Epidermal melanocyte (primary cell): ENCODE measurements around the gene ZNF823.
"Not testable (repeated sequence)": the region's sequence is repeated elsewhere in the genome, so short reads cannot be mapped to it uniquely, and the experiment has no call there.

ENCODE experiments used
- DNase-seq: peaks from one replicate; pipeline ENCODE4 v3.0.0; 2011; ENCODE audit warnings: low spot score; ENCODE audit not compliant: insufficient read length

ZNF823 gene

DNA sequence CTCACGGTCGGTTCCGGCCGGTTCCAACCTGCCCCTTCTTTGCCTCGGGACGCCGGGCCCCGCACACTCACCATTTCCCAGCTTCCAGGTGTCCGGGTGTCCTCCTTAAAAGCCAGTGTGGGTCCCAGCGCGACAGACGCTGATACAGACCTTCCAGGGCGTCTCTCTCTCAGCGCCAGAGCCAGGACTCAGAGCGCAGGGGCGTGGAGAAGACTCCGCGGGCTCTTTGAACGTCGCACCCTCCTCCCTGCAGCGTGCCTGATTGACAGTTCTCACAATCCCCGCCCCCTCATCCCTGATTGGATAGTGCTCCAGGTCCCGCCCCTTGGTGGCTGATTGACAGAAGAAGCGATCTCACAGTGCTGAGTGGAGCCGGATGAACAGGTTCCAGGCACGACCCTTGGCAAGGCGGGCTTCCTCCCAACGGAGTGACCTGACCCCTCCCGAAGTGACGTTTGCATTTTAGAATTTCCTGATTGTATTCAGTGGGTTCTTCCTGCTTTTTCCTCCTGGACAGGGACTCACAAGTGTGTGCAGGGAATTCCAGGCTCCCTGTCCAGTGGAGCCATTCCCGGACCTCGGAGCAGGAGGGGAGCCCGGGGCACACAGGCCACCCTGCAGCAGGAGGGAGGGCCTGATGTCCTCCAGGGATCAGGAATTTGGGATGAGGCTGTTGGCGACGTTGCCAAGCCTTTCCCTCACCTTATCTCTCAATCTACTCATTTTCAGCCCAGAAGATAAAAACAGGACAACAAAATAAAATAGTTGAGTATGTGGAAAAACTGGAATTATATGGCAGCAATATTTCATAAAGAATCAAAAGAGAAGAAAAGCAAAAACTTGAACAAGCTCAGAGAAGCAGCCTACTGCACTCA, at the start of gene ZNF823:
ZNF823 (minus strand) TSS at position 201 of the 875 bp plus-strand sequence; CDS start at position 74, 127 bp downstream.
- DNase-seq, result peak; percentile 91

DNA sequence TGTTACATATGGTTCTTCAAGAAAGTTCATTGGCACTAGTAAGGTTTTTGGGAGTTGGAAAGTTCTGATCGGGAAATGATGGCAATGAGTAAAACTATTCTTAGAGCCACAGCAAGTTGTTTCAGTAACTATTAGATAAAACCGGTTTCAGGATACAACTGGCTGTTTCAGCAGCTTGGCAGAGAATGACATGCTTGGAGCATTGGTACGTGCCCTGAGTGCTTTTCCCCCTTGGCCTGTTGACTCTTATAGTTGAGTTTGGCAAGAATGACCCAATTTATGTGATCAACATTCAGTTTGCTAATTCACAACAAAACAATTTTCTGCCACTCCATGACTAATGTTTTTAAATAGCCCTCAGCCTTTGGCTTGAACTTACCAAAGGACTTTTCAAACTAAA, 48.8 kb upstream of the ZNF823 start:
- DNase-seq, result no peak

DNA sequence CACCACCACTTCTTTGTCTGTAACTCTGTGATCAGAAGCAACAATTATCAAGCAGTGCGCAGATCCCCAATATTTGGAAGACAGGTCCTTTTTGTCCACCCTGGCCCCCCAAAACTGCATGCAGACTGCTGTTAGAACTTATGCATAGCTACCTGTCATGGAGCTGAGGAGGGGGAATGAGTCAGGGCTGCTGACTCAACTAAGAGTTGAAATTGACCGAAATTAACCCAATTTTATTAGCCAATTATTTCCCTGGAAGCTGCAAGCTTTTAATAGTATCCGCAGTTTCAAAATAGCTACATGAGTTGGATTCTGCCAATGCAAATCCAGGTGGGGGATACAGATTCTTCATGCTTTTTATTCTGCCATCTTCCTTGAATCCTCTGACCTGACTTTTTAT, 45.6 kb upstream of the ZNF823 start:
- no peak for DNase-seq

DNA sequence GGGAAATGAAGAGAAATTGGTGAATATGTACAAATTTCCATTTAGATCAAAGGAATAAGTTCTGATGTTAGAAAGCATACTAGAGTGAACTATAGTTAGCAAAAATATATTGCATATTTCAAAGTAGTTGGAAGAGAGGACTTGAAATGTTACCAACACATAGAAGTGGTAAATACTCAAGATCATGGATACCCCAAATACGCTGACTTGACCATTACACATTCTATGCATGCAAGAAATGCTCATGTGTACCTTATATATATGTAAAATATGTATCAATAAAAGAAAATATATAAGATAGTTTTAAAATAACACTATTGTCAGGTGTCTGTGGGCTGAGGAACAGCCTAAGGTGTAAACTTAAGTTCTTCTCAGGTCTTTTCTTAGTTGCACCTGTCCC, 45.0 kb upstream of the ZNF823 start:
- no peak for DNase-seq

DNA sequence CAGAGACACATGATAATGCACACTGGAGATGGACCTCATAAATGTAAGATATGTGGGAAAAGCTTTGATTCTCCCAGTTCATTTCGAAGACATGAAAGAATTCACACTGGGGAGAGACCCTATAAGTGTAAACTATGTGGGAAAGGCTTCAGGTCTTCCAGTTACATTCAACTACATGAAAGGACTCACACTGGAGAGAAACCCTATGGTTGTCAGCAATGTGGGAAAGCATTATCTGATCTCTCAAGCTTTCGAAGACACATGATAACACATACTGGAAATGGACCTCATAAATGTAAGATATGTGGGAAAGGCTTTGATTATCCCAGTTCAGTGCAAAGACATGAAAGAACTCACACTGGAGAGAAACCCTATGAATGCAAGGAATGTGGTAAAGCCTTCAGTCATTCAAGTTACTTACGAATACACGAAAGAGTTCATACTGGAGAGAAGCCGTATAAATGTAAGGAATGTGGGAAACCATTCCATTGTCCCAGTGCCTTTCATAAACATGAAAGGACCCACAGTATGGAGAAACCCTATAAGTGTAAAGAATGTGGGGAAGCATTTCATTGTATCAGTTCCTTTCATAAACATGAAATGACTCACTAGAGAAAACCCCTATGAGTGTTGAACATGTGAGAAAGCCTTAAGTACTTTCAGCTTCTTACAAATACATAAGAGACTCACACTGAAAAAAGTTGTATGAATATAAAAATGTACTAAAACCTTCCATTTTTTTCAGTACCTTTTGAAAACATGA, 42.7 kb upstream of the ZNF823 start:
- no peak for DNase-seq

- no peak for DNase-seq
Measured at GRCh38 chr19:11780431-11781020, 41.8 kb upstream of the ZNF823 start.

DNA sequence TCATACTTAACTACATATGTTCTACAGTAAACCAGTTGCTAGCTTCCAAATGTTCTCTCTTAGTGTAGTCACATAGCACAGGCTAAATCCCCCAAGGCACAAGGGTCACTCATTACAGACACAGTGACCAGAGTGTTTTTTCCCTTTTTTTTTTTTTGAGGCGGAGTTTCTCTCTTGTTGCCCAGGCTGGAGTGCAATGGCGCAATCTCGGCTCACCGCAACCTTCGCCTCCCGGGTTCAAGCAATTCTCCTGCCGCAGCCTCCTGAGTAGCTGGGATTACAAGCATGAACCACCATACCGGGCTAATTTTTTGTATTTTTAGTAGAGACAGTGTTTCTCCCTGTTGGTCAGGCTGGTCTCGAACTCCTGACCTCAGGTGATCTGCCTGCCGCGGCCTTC, 37.9 kb upstream of the ZNF823 start:
- DNase-seq, result not testable (repeated sequence)

DNA sequence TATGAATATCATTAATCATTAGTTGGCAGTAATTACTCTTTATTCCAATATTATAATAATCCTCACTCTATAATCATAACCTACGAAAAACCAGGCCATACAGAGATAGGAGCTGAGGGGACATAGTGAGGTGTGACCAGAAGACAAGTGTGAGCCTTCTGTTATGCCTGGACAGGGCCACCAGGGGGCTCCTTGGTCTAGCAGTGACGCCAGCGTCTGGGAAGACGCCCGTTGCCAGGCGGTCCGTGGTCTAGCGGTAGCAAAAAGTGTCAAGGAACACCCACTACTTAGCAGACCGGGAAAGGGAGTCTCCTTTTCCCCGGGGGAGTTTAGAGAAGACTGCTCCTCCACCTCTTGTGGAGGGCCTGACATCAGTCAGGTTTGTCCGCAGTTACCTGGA, 32.8 kb upstream of the ZNF823 start:
- not testable (repeated sequence) for DNase-seq

DNA sequence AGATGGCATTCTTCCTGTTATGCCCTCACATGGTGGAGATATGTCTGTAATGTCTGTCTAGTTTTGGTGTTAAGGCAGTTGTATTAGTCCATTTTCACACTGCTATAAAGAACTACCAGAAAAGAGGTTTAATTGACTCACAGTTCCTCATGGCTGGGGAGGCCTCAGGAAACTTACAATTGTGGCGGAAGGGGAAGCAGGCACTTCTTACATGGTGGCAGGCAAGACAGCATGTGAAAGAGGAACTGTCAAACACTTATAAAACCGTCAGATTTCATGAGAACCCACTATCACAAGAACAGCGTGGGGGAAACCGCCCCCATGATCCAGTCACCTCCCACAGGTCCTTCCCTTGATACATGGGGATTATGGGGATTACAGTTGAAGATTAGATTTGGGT, 31.2 kb upstream of the ZNF823 start:
- DNase-seq, result no peak

DNA sequence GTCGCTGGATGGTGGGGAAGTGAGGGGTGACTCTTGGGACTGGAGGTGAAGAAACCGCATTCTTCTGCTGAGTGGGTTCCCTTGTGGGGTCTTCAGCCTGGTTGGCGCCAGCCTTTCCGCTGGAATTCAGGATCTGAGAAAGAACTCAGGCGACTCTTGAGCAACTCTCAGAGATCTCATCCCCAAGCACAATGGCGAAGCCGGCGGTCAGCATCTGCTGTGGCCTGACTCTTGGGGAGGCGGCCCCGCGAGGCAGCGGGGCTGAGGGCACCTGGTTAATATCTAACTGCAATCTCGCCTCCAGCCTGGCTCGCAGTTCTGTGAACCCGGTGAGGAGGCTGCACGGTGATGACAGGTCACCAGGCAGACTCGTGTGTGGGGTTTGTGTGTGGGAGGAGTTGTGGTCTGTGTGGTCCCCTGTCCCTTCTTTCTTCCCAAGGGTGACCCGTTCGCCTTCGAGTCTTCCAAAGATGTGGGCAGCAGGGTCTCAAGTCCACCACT, 28.9 kb upstream of the ZNF823 start:
- no peak for DNase-seq

GRCh38 chr19:11766597-11767591, 28.1 kb upstream of the ZNF823 start, which contains the start of gene ZNF441:
Gene ZNF441 (plus strand): TSS chr19:11767000. CDS start chr19:11767194, 194 bp downstream.
- DNase-seq, result peak; percentile 94

- DNase-seq, result no peak
Measured at GRCh38 chr19:11763611-11764010, 24.9 kb upstream of the ZNF823 start.

DNA sequence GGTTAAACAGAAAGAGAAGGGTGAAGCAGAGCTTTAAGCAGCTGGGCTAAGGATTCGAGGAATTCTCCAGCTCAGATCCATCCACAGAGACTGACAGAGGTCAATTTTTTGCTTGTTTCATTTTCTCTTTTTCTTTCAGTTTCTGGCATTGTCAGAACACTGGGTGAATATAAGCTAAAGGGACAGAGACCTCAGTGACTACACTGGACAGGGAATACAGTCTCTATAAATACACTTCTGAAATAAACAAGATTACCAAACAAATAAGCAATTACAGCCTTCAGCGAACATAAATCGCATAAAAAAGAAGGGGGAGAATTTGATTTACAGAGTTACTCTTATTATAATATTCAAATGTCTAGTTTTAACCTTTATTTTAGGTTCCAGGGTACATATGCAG, 24.4 kb upstream of the ZNF823 start:
- no peak for DNase-seq

GRCh38 chr19:11759805-11760204, 21.1 kb upstream of the ZNF823 start:
- no peak for DNase-seq

GRCh38 chr19:11756965-11757364, 18.2 kb upstream of the ZNF823 start:
- DNase-seq, result no peak

- no peak for DNase-seq
Measured at GRCh38 chr19:11754663-11755062, 15.9 kb upstream of the ZNF823 start.

- no peak for DNase-seq
Measured at GRCh38 chr19:11752244-11752736, 13.5 kb upstream of the ZNF823 start.

DNA sequence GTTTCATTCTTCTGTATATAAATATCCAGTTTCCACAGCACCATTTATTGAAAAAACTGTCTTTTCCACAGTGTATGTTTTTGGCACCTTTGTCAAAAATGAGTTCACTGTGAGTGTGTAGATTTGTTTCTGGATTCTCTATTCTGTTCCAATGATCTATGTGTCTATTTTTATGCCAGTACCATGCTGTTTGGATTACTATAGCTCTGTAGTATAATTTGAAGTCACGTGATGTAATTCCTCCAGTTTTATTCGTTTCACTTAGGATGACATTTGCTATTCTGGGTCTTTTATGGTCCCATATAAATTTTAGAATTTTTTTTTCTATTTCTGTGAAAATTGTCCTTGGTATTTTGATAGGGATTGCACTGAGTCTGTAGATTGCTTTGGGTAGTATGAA, 11.0 kb upstream of the ZNF823 start:
- no peak for DNase-seq

DNA sequence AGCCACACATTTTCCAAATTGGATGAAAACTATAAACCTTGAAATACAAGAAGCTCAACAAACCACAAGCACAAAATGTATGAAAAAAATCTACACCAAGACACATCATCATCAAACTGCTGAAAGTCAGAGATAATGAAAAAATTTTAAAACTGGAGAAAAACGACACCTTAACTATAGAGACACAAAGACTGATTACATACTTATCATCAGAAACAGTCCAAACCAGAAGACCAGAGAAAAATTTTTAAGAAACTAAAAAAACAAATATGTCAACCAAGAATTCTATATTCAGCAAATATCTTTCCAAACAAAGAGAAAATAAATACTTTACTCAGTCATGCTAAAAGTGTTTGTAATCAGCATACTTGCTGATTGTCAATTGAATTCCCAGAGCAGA, 8.5 kb upstream of the ZNF823 start:
- no peak for DNase-seq

DNA sequence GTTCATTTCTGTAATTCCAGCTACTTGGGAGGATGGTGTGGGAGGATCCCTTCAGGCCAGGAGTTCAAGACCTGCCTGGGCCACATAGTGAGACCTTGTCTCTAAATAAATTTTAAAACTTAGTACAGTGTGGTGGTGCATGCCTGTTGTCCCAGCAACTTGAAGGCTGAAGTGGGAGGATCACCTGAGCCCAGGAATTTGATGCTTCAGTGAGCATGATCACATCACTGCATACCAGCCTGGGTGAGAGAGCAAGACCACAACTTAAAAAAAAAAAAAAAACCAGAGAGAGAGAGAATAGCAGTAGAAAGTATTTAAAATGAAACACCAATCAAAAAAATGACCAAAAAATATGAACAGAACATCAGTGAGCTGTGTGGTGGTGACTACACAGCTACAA, 7.1 kb upstream of the ZNF823 start:
- no peak for DNase-seq
